CD14-positive monocyte (primary cell): ENCODE results near the gene RMI2. TPM values are rescaled to one million over a fixed set of nuclear protein-coding genes. Genes with fewer than 3 reads are reported as not detected.

Experiments used
- DNase-seq, 3 donors: peaks; one replicate each; pipeline ENCODE4 v3.0.0-alpha.2; 2011 to 2022
- H2AFZ ChIP-seq: 2 replicates; pipeline ENCODE4 v1.6.0; 2012; ENCODE audit warnings: mild to moderate bottlenecking, low read depth, low read length, inconsistent platforms; ENCODE audit not compliant: insufficient read depth, poor library complexity, severe bottlenecking
- H3K27ac ChIP-seq, 2 donors: 1 replicate in 1 of 2; 2 replicates in 1 of 2; pipeline ENCODE4 v1.5.1; 2012 to 2013; ENCODE audit warnings: low read length in 2 of 2, control low read depth in 1 of 2, inconsistent platforms in 1 of 2, low read depth in 1 of 2, mild to moderate bottlenecking in 1 of 2
- H3K27me3 ChIP-seq, 2 donors: one replicate each; pipeline versions ENCODE4 v1.6.0 to v1.6.1; 2011 to 2013; ENCODE audit warnings: low read length in 2 of 2; ENCODE audit not compliant: control insufficient read depth in 2 of 2, insufficient read depth in 2 of 2
- H3K36me3 ChIP-seq, 2 donors: replicated peaks in 1 of 2; 1 replicate in 1 of 2; 2 replicates in 1 of 2; pipeline versions ENCODE4 v1.5.1 to v1.6.1; 2012 to 2013; ENCODE audit warnings: low read length in 2 of 2, control low read depth in 1 of 2, inconsistent platforms in 1 of 2, mild to moderate bottlenecking in 1 of 2; ENCODE audit not compliant: insufficient read depth in 2 of 2, control insufficient read depth in 1 of 2
- H3K4me1 ChIP-seq, 2 donors: 1 replicate in 1 of 2; 2 replicates in 1 of 2; pipeline versions ENCODE4 v1.5.1 to v1.6.1; 2012 to 2013; ENCODE audit warnings: low read length in 2 of 2, control low read depth in 1 of 2, inconsistent platforms in 1 of 2, mild to moderate bottlenecking in 1 of 2, moderate library complexity in 1 of 2; ENCODE audit not compliant: insufficient read depth in 2 of 2, control insufficient read depth in 1 of 2
- H3K4me2 ChIP-seq: replicated peaks from 2 replicates; pipeline ENCODE3; 2012; ENCODE audit warnings: low read length, moderate library complexity, mild to moderate bottlenecking; ENCODE audit not compliant: poor library complexity, severe bottlenecking; ENCODE audit errors: extremely low read depth
- H3K4me3 ChIP-seq, 3 experiments: fragments of 200-600 bp in 1 of 3; sonication (generic) in 1 of 3; replicated peaks in 1 of 3; 1 replicate in 2 of 3; 2 replicates in 1 of 3; pipeline ENCODE4 v1.5.1; 2011 to 2013; ENCODE audit warnings: low read length in 3 of 3, mild to moderate bottlenecking in 3 of 3, control low read depth in 2 of 3, low read depth in 2 of 3, inconsistent platforms in 1 of 3, moderate library complexity in 1 of 3
- H3K79me2 ChIP-seq: 2 replicates; pipeline ENCODE4 v1.6.0; 2012; ENCODE audit warnings: mild to moderate bottlenecking, control low read depth, inconsistent platforms, low read length, moderate library complexity; ENCODE audit not compliant: insufficient read depth
- H3K9ac ChIP-seq: 2 replicates; pipeline ENCODE4 v1.6.0; 2017; ENCODE audit warnings: low read length, mild to moderate bottlenecking; ENCODE audit not compliant: insufficient read depth, poor library complexity, severe bottlenecking
- H3K9me3 ChIP-seq, 2 donors: replicated peaks in 1 of 2; 1 replicate in 1 of 2; 2 replicates in 1 of 2; pipeline versions ENCODE4 v1.5.1 to v1.6.1; 2012 to 2013; ENCODE audit warnings: low read length in 2 of 2, control low read depth in 1 of 2; ENCODE audit not compliant: control insufficient read depth in 1 of 2, insufficient read depth in 1 of 2
- H4K20me1 ChIP-seq: 2 replicates; pipeline ENCODE4 v1.6.0; 2012; ENCODE audit warnings: mild to moderate bottlenecking, low read length, control low read depth, moderate library complexity; ENCODE audit not compliant: insufficient read depth
- H3K27ac Mint-ChIP-seq, 7 donors: one replicate each; pipeline ENCODE4 v1.8.0; 2020; ENCODE audit warnings: mild to moderate bottlenecking in 7 of 7, mixed read lengths in 7 of 7, moderate library complexity in 6 of 7, inconsistent platforms in 2 of 7
- H3K27me3 Mint-ChIP-seq, 3 donors: one replicate each; pipeline ENCODE4 v1.8.0; 2021 to 2022; ENCODE audit warnings: low read depth in 3 of 3, mild to moderate bottlenecking in 3 of 3, mixed read lengths in 3 of 3, moderate library complexity in 3 of 3, inconsistent platforms in 1 of 3
- H3K36me3 Mint-ChIP-seq, 2 donors: one replicate each; pipeline ENCODE4 v1.8.0; 2020; ENCODE audit warnings: mixed read lengths in 2 of 2, inconsistent platforms in 1 of 2, mild to moderate bottlenecking in 1 of 2
- H3K4me1 Mint-ChIP-seq: one replicate; pipeline ENCODE4 v1.8.0; 2020; ENCODE audit warnings: mild to moderate bottlenecking, mixed read lengths
- H3K4me3 Mint-ChIP-seq, 2 donors: one replicate each; pipeline ENCODE4 v1.8.0; 2020; ENCODE audit warnings: mild to moderate bottlenecking in 2 of 2, mixed read lengths in 2 of 2, moderate library complexity in 1 of 2
- H3K9me3 Mint-ChIP-seq, 7 donors: one replicate each; pipeline ENCODE4 v1.8.0; 2020 to 2022; ENCODE audit warnings: mixed read lengths in 7 of 7, mild to moderate bottlenecking in 6 of 7, moderate library complexity in 6 of 7, inconsistent platforms in 2 of 7
- WGBS: methylation state at CpG from one replicate; pipeline ENCODE4 v1.1.5; 2013; ENCODE audit warnings: missing lambda C conversion rate; ENCODE audit not compliant: insufficient coverage; 5-methylcytosine and 5-hydroxymethylcytosine counted together
- intact Hi-C, 2 donors: fragments of 100-400 bp; cut with micrococcal nuclease; formaldehyde crosslinking; loops; one replicate each; pipeline versions ENCODE4 v1.15.0 to v1.15.1; 2023
- polyA plus RNA-seq, 3 donors: library from polyadenylated mRNA; depleted of rRNA in 1 of 3; unstranded in 2 of 3; stranded (reverse) in 1 of 3; fragments of 300-500 nt in 2 of 3; fragments of >200 nt in 1 of 3; fragmentation: Illumina TruSeq in 2 of 3; gene quantifications; 1 replicate in 2 of 3; 2 replicates in 1 of 3; pipeline ENCODE4 v1.2.3, GENCODE V29; 2012 to 2021
- TF ChIP-seq, protein P1 (sequence below): fragments of 200-600 bp; IDR thresholded peaks from one replicate; pipeline ENCODE4 v1.8.0; 2022; ENCODE audit warnings: antibody characterized with exemption, mild to moderate bottlenecking

RMI2 gene
- polyA plus RNA-seq, 3 donors, result 0.17 to 0.24 (median 0.23) TPM

DNA sequence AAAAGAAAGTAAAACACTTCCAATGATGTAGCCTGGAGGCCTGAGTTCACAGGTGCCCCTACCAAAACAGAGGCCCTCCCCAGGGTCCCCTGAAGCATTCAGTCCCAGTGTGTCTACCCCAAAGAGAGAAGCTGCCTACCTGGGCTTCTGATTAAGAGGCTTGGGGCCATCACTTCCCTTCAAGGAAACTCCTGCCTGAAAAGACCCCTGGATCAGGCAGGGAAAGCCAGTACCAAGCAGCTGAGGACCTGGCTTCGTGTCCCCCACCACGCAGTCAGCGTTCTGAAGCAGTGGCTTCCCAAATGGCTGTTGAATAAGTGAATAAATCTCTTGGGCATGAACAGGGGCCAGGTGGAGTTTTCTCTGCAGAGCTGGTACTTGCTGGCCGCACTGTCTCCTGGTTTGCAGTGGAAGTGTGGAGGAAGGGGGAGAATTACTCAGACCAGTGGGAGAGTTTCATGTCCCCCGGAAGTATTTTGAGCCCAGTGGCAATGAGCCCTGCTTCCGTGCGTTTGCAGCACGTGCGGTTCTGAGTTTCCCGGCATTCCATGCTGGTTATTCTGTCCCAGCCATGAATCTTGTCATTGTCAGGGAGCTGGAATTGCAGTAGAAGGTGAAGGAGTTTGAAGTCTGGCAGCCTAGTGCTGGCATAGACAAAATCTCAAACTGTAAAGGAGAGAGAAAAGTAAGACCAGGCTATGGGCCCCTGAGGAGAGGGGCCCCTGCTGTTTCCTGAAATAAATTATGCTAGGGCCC, 27.0 kb downstream of the RMI2 start:
- Histone ChIP-seq H2AFZ (no peak overlapping the region), H3K9ac (no peak overlapping the region), H3K79me2 (no peaks in the 10 kb centered on the region), H4K20me1 (no peaks in the 10 kb centered on the region), H3K9me3 (no peaks in the 10 kb centered on the region), H3K4me2 (no peak overlapping the region), H3K36me3 (no peaks in the 10 kb centered on the region), H3K4me1 (peaks cover 21 to 22% of the 10 kb centered on the region in 2 donors), H3K27ac (no peak overlapping the region), H3K27me3 (peaks cover 15 to 27% of the 10 kb centered on the region in 2 donors), H3K4me3 (no peak overlapping the region)
- peak overlapping the region in 2 of 7 donors; percentile 51 to 85 for H3K27ac Mint-ChIP-seq
- peaks cover 51 to 78% (median 58%) of the 10 kb centered on the region in 3 donors for H3K27me3 Mint-ChIP-seq
- H3K4me1 Mint-ChIP-seq, result peaks cover 36% of the 10 kb centered on the region
- intact Hi-C loops, result no loop called here
- peaks cover 0 to 2% (median 0%) of the 10 kb centered on the region in 7 donors for H3K9me3 Mint-ChIP-seq
- TF ChIP-seq, protein P1, sequence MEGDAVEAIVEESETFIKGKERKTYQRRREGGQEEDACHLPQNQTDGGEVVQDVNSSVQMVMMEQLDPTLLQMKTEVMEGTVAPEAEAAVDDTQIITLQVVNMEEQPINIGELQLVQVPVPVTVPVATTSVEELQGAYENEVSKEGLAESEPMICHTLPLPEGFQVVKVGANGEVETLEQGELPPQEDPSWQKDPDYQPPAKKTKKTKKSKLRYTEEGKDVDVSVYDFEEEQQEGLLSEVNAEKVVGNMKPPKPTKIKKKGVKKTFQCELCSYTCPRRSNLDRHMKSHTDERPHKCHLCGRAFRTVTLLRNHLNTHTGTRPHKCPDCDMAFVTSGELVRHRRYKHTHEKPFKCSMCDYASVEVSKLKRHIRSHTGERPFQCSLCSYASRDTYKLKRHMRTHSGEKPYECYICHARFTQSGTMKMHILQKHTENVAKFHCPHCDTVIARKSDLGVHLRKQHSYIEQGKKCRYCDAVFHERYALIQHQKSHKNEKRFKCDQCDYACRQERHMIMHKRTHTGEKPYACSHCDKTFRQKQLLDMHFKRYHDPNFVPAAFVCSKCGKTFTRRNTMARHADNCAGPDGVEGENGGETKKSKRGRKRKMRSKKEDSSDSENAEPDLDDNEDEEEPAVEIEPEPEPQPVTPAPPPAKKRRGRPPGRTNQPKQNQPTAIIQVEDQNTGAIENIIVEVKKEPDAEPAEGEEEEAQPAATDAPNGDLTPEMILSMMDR, result no peak
- H3K36me3 Mint-ChIP-seq, result peaks cover 0 to 6% of the 10 kb centered on the region in 2 donors
- 97% methylated on average over 10 of the region's 10 CpGs for WGBS
- peak overlapping the region in 1 of 2 donors; percentile 52 for H3K4me3 Mint-ChIP-seq
- no peak for DNase-seq

DNA sequence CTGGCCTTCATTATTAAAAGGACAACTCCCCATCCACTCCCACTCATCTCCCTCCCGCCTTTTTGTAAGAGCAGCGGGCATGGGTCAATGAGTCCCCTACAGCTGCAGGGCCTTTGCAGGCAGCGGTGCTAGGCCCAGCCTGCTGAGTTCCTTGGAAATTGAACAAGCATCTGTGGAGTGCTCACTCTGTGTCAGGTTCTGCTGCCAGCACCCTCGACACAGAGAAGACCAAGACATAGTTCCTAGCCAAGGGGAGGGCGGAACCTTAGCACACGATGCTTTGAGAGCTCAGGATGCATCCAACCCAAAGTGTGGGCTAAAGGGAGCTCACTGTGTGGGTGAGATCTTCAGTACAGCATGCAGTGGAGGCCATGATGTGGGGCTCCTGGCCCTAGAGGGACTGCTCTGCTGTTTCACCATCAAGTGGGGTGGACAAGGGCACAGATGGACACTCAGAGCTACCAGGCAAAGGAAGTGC, 27.6 kb downstream of the RMI2 start:
- H3K36me3 ChIP-seq, result no peaks in the 10 kb centered on the region
- no peaks in the 10 kb centered on the region for H3K79me2 ChIP-seq
- no peaks in the 10 kb centered on the region for H3K9me3 ChIP-seq
- DNase-seq, result no peak
- H3K27me3 Mint-ChIP-seq, result peaks cover 45 to 77% (median 52%) of the 10 kb centered on the region in 3 donors
- no peak overlapping the region for H3K9ac ChIP-seq
- intact Hi-C loops, result no loop called here
- no peak overlapping the region for H3K27ac ChIP-seq
- peaks cover 30% of the 10 kb centered on the region for H3K4me1 Mint-ChIP-seq
- H3K27ac Mint-ChIP-seq, result peak overlapping the region in 2 of 7 donors; percentile 51 to 54
- H3K9me3 Mint-ChIP-seq, result peaks cover 0 to 2% (median 0%) of the 10 kb centered on the region in 7 donors
- peak overlapping the region; percentile 37 to 52 for H3K4me3 Mint-ChIP-seq
- no peak overlapping the region for H2AFZ ChIP-seq
- H3K27me3 ChIP-seq, result peaks cover 11 to 24% of the 10 kb centered on the region in 2 donors
- H3K4me1 ChIP-seq, result peaks cover 18 to 19% of the 10 kb centered on the region in 2 donors
- peaks cover 0 to 4% of the 10 kb centered on the region in 2 donors for H3K36me3 Mint-ChIP-seq
- WGBS, result 94% methylated on average over 6 of the region's 6 CpGs
- no peak overlapping the region for H3K4me2 ChIP-seq
- TF ChIP-seq, protein P1, result no peak
- no peak overlapping the region for H3K4me3 ChIP-seq
- no peaks in the 10 kb centered on the region for H4K20me1 ChIP-seq
